Endothelial cell of umbilical vein (primary cell): Measurements from ENCODE around the gene KLC3. TPM values are rescaled to one million over a fixed set of nuclear protein-coding genes. Genes with fewer than 3 reads are reported as not detected.

Experiments used
- BruUV-seq: library from RNA; stranded (reverse); fragments of 400-500 nt; replicated peaks from 2 replicates; lab custom pipeline; 2021; lab: Mats Ljungman, UMichigan
- CTCF ChIA-PET: fragments of 300-600, 350-600 bp; sonication (Branson Sonifier 250); formaldehyde crosslinking; loops from one replicate; lab custom pipeline; 2021; ENCODE audit warnings: antibody characterized with exemption, inconsistent platforms; lab: Charles Lee
- POLR2A ChIA-PET: fragments of 300-600, 350-600 bp; sonication (Branson Sonifier 250); formaldehyde crosslinking; loops from one replicate; lab custom pipeline; 2021; ENCODE audit warnings: antibody characterized with exemption, inconsistent platforms; lab: Charles Lee
- DNase-seq: peaks from one replicate; pipeline ENCODE4 v3.0.0-alpha.2; 2011; ENCODE audit warnings: low read depth, low spot score
- FAIRE-seq: peaks from 2 replicates; lab custom pipeline; 2011; peaks lifted over from hg19 to GRCh38; lab: Jason Lieb, UNC
- H2AFZ ChIP-seq: 2 replicates; pipeline ENCODE4 v1.6.0; 2012; ENCODE audit warnings: low read depth, low read length, control low read depth, inconsistent platforms
- H3K27ac ChIP-seq: 2 replicates; pipeline ENCODE4 v1.5.1; 2011; ENCODE audit warnings: low read depth, mild to moderate bottlenecking, control low read depth, low read length, moderate library complexity; ENCODE audit not compliant: insufficient read depth
- H3K27me3 ChIP-seq, 2 experiments: 2 replicates each; pipeline versions ENCODE4 v1.6.0 to v1.6.1; 2011; ENCODE audit warnings: low read length in 2 of 2, mixed read lengths in 1 of 2; ENCODE audit not compliant: control insufficient read depth in 2 of 2, insufficient read depth in 2 of 2
- H3K36me3 ChIP-seq, 2 experiments: 2 replicates in 1 of 2; 3 replicates in 1 of 2; pipeline ENCODE4 v1.5.1; 2011; ENCODE audit warnings: low read length in 2 of 2, mild to moderate bottlenecking in 1 of 2, moderate library complexity in 1 of 2; ENCODE audit not compliant: control insufficient read depth in 2 of 2, insufficient read depth in 2 of 2; ENCODE audit errors: extremely low read depth in 1 of 2
- H3K4me1 ChIP-seq: 3 replicates; pipeline ENCODE4 v1.5.1; 2011; ENCODE audit warnings: mild to moderate bottlenecking, low read length; ENCODE audit not compliant: control insufficient read depth, insufficient read depth; ENCODE audit errors: extremely low read depth
- H3K4me2 ChIP-seq: 2 replicates; pipeline ENCODE4 v1.6.1; 2011; ENCODE audit warnings: low read length, control low read depth, mixed read lengths; ENCODE audit not compliant: insufficient read depth
- H3K4me3 ChIP-seq, 3 experiments: fragments of 200-600 bp in 1 of 3; sonication (generic), shearing (Covaris generic) in 1 of 3; replicated peaks in 1 of 3; 2 replicates each; pipeline ENCODE4 v1.5.1; 2011 to 2016; ENCODE audit warnings: control low read depth in 3 of 3, low read length in 3 of 3, mild to moderate bottlenecking in 2 of 3, inconsistent platforms in 1 of 3, low read depth in 1 of 3, moderate library complexity in 1 of 3; ENCODE audit not compliant: insufficient read depth in 1 of 3
- H3K79me2 ChIP-seq: 2 replicates; pipeline ENCODE4 v1.6.0; 2012; ENCODE audit warnings: low read length, inconsistent platforms; ENCODE audit not compliant: control insufficient read depth, insufficient read depth
- H3K9ac ChIP-seq: replicated peaks from 2 replicates; pipeline ENCODE3; 2011; ENCODE audit warnings: low read length, control low read depth; ENCODE audit not compliant: insufficient read depth; ENCODE audit errors: extremely low read depth
- H3K9me1 ChIP-seq: replicated peaks from 3 replicates; pipeline ENCODE4 v1.6.0; 2011; ENCODE audit warnings: mild to moderate bottlenecking, low read length; ENCODE audit not compliant: control insufficient read depth, insufficient read depth; ENCODE audit errors: extremely low read depth
- H3K9me3 ChIP-seq: replicated peaks from 2 replicates; pipeline ENCODE4 v1.5.1; 2012; ENCODE audit warnings: low read length, inconsistent platforms; ENCODE audit not compliant: control insufficient read depth, insufficient read depth
- H4K20me1 ChIP-seq: replicated peaks from 2 replicates; pipeline ENCODE3; 2011; ENCODE audit warnings: mild to moderate bottlenecking, low read length; ENCODE audit not compliant: control insufficient read depth, insufficient read depth; ENCODE audit errors: extremely low read depth
- EZH2 ChIP-seq: IDR thresholded peaks from 2 replicates; pipeline ENCODE4 v1.6.1; 2012; ENCODE audit warnings: borderline replicate concordance, low read depth, mild to moderate bottlenecking, moderate library complexity, low read length, inconsistent platforms; ENCODE audit not compliant: severe bottlenecking
- FOS ChIP-seq: IDR thresholded peaks from 2 replicates; pipeline ENCODE4 v1.6.1; 2011; ENCODE audit warnings: mild to moderate bottlenecking, low read length, moderate library complexity, borderline replicate concordance; ENCODE audit not compliant: insufficient read depth
- GATA2 ChIP-seq: IDR thresholded peaks from 2 replicates; pipeline ENCODE4 v1.7.0; 2011; ENCODE audit warnings: low read depth, mild to moderate bottlenecking, moderate library complexity, mixed read lengths, low read length; ENCODE audit not compliant: insufficient read length, insufficient read depth
- JUN ChIP-seq: IDR thresholded peaks from 2 replicates; pipeline ENCODE4 v1.6.1; 2011; ENCODE audit warnings: borderline replicate concordance, low read depth; ENCODE audit not compliant: insufficient read length, insufficient read depth
- POLR2A ChIP-seq: IDR thresholded peaks from 2 replicates; pipeline ENCODE4 v1.6.1; 2012; ENCODE audit warnings: low read depth, mild to moderate bottlenecking, control low read depth, low read length
- POLR2AphosphoS5 ChIP-seq: IDR thresholded peaks from 2 replicates; pipeline ENCODE4 v1.6.1; 2012; ENCODE audit warnings: low read depth, mild to moderate bottlenecking, control low read depth, low read length, moderate library complexity; ENCODE audit not compliant: insufficient read depth
- dilution Hi-C: fragments of 300-500 bp; cut with MboI; formaldehyde crosslinking; loops from one replicate; pipeline ENCODE4 v1.15.0; 2019; ENCODE audit warnings: low sequenced_read_pairs; ENCODE audit not compliant: extremely low pct_ligation_motif_present
- intact Hi-C: fragments of 100-400 bp; cut with micrococcal nuclease; formaldehyde crosslinking; loops from one replicate; pipeline ENCODE4 v1.10.0; 2022
- polyA plus RNA-seq, 4 experiments: library from polyadenylated mRNA; depleted of rRNA in 3 of 4; stranded (reverse) in 3 of 4; unstranded in 1 of 4; fragments of >200 nt; gene quantifications; 2 replicates each; pipeline versions ENCODE4 v1.2.1 to v1.2.3, GENCODE V29; 2011 to 2012; ENCODE audit warnings: missing spikeins in 1 of 4
- total RNA-seq: library from RNA; stranded (reverse); gene quantifications from 2 replicates; pipeline ENCODE4 v1.2.3, GENCODE V29; 2021
- TF ChIP-seq, protein P1 (sequence below): IDR thresholded peaks from 2 replicates; pipeline ENCODE4 v1.6.1; 2011; ENCODE audit not compliant: insufficient read depth, insufficient read length
- TF ChIP-seq, protein P2 (sequence below), 2 donors: IDR thresholded peaks; 1 replicate in 1 of 2; 2 replicates in 1 of 2; pipeline ENCODE4 v1.5.1; 2011; ENCODE audit warnings: low read length in 2 of 2, mild to moderate bottlenecking in 2 of 2, moderate library complexity in 2 of 2, control low read depth in 1 of 2, inconsistent platforms in 1 of 2, low read depth in 1 of 2; ENCODE audit not compliant: insufficient read depth in 1 of 2; ENCODE audit errors: extremely low read depth in 1 of 2

Gene KLC3
- total and polyA plus RNA-seq, 2 donors (not counting 3 experiments of a cell fraction or from before 2014, with no cell fraction given) = not detected

DNA sequence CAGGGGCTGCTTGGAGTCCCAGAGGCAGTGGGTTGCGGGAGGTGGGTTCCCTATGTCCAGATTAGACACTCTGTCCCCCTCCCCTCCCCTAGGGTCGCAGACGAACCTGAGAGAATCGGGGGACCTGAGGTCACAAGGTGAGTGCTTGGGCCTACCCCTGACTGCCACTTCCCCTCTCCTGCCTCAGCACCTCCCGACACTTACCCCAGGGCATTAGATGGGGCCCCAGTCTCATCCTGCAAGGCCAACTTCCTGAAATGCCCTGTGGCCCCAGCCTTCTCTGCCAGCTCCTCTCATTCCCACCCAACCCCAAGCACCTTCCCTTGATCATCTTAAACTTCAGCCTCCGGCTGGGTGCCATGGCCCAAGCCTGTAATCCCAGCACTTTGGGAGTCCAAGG, 40.8 kb upstream of the KLC3 start:
- DNase-seq (no peak), FAIRE-seq (no peak)
- dilution Hi-C loops = no loop called here
- no peak overlapping the region for H3K27ac ChIP-seq
- ChIA-PET POLR2A (no interaction called here), CTCF (no interaction called here)
- H3K9ac ChIP-seq = no peak overlapping the region
- BruUV-seq = no TSS peak
- TF ChIP-seq EZH2 = no peak
- TF ChIP-seq, protein P1, sequence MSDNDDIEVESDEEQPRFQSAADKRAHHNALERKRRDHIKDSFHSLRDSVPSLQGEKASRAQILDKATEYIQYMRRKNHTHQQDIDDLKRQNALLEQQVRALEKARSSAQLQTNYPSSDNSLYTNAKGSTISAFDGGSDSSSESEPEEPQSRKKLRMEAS = no peak
- no peak for TF ChIP-seq FOS
- TF ChIP-seq, protein P2, sequence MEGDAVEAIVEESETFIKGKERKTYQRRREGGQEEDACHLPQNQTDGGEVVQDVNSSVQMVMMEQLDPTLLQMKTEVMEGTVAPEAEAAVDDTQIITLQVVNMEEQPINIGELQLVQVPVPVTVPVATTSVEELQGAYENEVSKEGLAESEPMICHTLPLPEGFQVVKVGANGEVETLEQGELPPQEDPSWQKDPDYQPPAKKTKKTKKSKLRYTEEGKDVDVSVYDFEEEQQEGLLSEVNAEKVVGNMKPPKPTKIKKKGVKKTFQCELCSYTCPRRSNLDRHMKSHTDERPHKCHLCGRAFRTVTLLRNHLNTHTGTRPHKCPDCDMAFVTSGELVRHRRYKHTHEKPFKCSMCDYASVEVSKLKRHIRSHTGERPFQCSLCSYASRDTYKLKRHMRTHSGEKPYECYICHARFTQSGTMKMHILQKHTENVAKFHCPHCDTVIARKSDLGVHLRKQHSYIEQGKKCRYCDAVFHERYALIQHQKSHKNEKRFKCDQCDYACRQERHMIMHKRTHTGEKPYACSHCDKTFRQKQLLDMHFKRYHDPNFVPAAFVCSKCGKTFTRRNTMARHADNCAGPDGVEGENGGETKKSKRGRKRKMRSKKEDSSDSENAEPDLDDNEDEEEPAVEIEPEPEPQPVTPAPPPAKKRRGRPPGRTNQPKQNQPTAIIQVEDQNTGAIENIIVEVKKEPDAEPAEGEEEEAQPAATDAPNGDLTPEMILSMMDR (IDR thresholded peaks at IDR 0.05; ENCODE audit: extremely low read depth in 1 of 2, insufficient read depth in 1 of 2, low read depth in 1 of 2, low read length in 2 of 2) = no peak
- TF ChIP-seq POLR2A = no peak
- no peak for TF ChIP-seq POLR2AphosphoS5
- no peak for TF ChIP-seq GATA2
- no peak for TF ChIP-seq JUN
- no peaks in the 10 kb centered on the region for H4K20me1 ChIP-seq
- no peak overlapping the region for H3K4me2 ChIP-seq
- no peaks in the 10 kb centered on the region for H3K79me2 ChIP-seq
- no peaks in the 10 kb centered on the region for H3K9me3 ChIP-seq
- no peaks in the 10 kb centered on the region for H3K4me1 ChIP-seq
- H3K36me3 ChIP-seq = peaks cover 0 to 4% of the 10 kb centered on the region in 2 experiments
- H3K4me3 ChIP-seq = no peak overlapping the region
- no peaks in the 10 kb centered on the region for H3K9me1 ChIP-seq
- peaks cover 0 to 4% of the 10 kb centered on the region in 2 experiments for H3K27me3 ChIP-seq
- no peak overlapping the region for H2AFZ ChIP-seq
- intact Hi-C loops = no loop called here
